T-cell (primary cell): ENCODE measurements around the gene FOXQ1. TPM values are rescaled to one million over a fixed set of nuclear protein-coding genes. Genes with fewer than 3 reads are reported as not detected.

Experiments used
- ATAC-seq, 4 experiments: fragments of 200-7000 bp in 3 of 4; fragments of 150-1000 bp in 1 of 4; cut with Tn5 transposase; replicated peaks in 1 of 4; 1 replicate in 3 of 4; 2 replicates in 1 of 4; pipeline ENCODE4 v1.10.0; 2021; ENCODE audit warnings: moderate library complexity in 3 of 4, mild to moderate bottlenecking in 2 of 4, moderate number of reproducible peaks in 1 of 4
- CTCF ChIA-PET, 2 donors: fragments of 300-600 bp; sonication (Branson Sonifier 250); formaldehyde crosslinking; loops; one replicate each; lab custom pipeline; 2022; ENCODE audit warnings: antibody characterized with exemption in 2 of 2; lab: Charles Lee
- POLR2A ChIA-PET, 2 donors: fragments of 300-600 bp; sonication (Branson Sonifier 250); formaldehyde crosslinking; loops; one replicate each; lab custom pipeline; 2022; ENCODE audit warnings: antibody characterized with exemption in 2 of 2; lab: Charles Lee
- DNase-seq, 35 experiments: peaks; one replicate each; pipeline versions ENCODE4 v3.0.0 to v3.0.0-alpha.2; 2013 to 2023
- H3K27ac ChIP-seq: one replicate; pipeline ENCODE4 v1.5.1; 2013; ENCODE audit warnings: low read length
- H3K27me3 ChIP-seq, 2 experiments: replicated peaks in 1 of 2; 1 replicate in 1 of 2; 2 replicates in 1 of 2; pipeline versions ENCODE4 v1.6.1 to v1.7.0; 2013; ENCODE audit warnings: low read length in 1 of 2, mixed read lengths in 1 of 2; ENCODE audit not compliant: control insufficient read depth in 2 of 2, insufficient read depth in 2 of 2; ENCODE audit errors: extremely low read depth in 1 of 2
- H3K36me3 ChIP-seq, 2 donors: 1 replicate in 1 of 2; 2 replicates in 1 of 2; pipeline versions ENCODE4 v1.6.1 to v1.7.0; 2013; ENCODE audit warnings: low read length in 1 of 2; ENCODE audit not compliant: control insufficient read depth in 2 of 2, insufficient read depth in 1 of 2; ENCODE audit errors: extremely low read depth in 1 of 2
- H3K4me1 ChIP-seq, 2 experiments: 1 replicate in 1 of 2; 2 replicates in 1 of 2; pipeline versions ENCODE4 v1.6.1 to v1.7.0; 2013; ENCODE audit warnings: low read length in 2 of 2, mixed read lengths in 1 of 2; ENCODE audit not compliant: insufficient read depth in 2 of 2, control insufficient read depth in 1 of 2; ENCODE audit errors: extremely low read depth in 1 of 2
- H3K4me3 ChIP-seq, 2 donors: 1 replicate in 1 of 2; 2 replicates in 1 of 2; pipeline versions ENCODE4 v1.5.1 to v1.7.0; 2013; ENCODE audit warnings: mild to moderate bottlenecking in 2 of 2, low read length in 1 of 2, moderate library complexity in 1 of 2; ENCODE audit not compliant: control insufficient read depth in 1 of 2; ENCODE audit errors: extremely low read depth in 1 of 2
- H3K9me3 ChIP-seq: 2 replicates; pipeline ENCODE4 v1.7.0; 2013
- H3K27ac Mint-ChIP-seq, 2 donors: one replicate each; pipeline ENCODE4 v1.8.0; 2020 to 2021; ENCODE audit warnings: mild to moderate bottlenecking in 2 of 2, mixed read lengths in 2 of 2
- H3K27me3 Mint-ChIP-seq, 2 donors: one replicate each; pipeline ENCODE4 v1.8.0; 2021 to 2022; ENCODE audit warnings: mixed read lengths in 2 of 2
- H3K36me3 Mint-ChIP-seq: one replicate; pipeline ENCODE4 v1.8.0; 2021; ENCODE audit warnings: mixed read lengths
- H3K4me1 Mint-ChIP-seq, 3 donors: one replicate each; pipeline ENCODE4 v1.8.0; 2020 to 2022; ENCODE audit warnings: mixed read lengths in 3 of 3, mild to moderate bottlenecking in 1 of 3
- H3K4me3 Mint-ChIP-seq, 3 donors: one replicate each; pipeline ENCODE4 v1.8.0; 2020 to 2022; ENCODE audit warnings: mild to moderate bottlenecking in 3 of 3, mixed read lengths in 3 of 3, moderate library complexity in 3 of 3
- H3K9me3 Mint-ChIP-seq, 3 donors: one replicate each; pipeline ENCODE4 v1.8.0; 2020 to 2022; ENCODE audit warnings: mixed read lengths in 3 of 3
- WGBS: methylation state at CpG from one replicate; pipeline ENCODE4 v1.1.5; 2013; ENCODE audit warnings: missing lambda C conversion rate; ENCODE audit not compliant: insufficient coverage; 5-methylcytosine and 5-hydroxymethylcytosine counted together
- total RNA-seq, 35 experiments: library from RNA in 6 of 35; stranded (reverse) in 6 of 35; fragments of 120-200 nt in 1 of 35; gene quantifications; one replicate each; pipeline versions ENCODE4 v1.2.1 to v1.2.4 and lab custom pipeline; 2013 to 2026

Gene FOXQ1
- total RNA-seq, result under 1 TPM in 1 of 5 donors, not detected in 4; 0.09 TPM
- 0.15 TPM for total RNA-seq (2013)
- 0 to 0.14 (median 0) reads per million in 29 experiments for total RNA-seq (lab: John Stamatoyannopoulos, UW)

- Histone ChIP-seq H3K4me3 (peak within 1 kb of the TSS in 1 of 2 donors; percentile 25), H3K27me3 (peaks cover 15 to 39% of the 10 kb centered on the region in 2 experiments), H3K9me3 (no peaks in the 10 kb centered on the region), H3K4me1 (peaks cover 0 to 18% of the 10 kb centered on the region in 2 experiments), H3K27ac (no peak within 1 kb of the TSS), H3K36me3 (no peaks in the 10 kb centered on the region)
- POLR2A ChIA-PET, result no interaction called here
- CTCF ChIA-PET, result no interaction called here
- Mint-ChIP-seq H3K4me1 (peaks cover 30 to 34% (median 33%) of the 10 kb centered on the region in 3 donors), H3K36me3 (no peaks in the 10 kb centered on the region), H3K27ac (no peak within 1 kb of the TSS), H3K27me3 (peaks cover 62 to 70% of the 10 kb centered on the region in 2 donors), H3K4me3 (peak within 1 kb of the TSS; percentile 49 to 59 (median 52)), H3K9me3 (peaks cover 0 to 2% (median under 1%) of the 10 kb centered on the region in 3 donors)
- 3% methylated on average over 65 of the region's 75 CpGs for WGBS
- ATAC-seq (no peak), DNase-seq (no peak)
Observed at GRCh38 chr6:1311400-1312202, at the start of gene FOXQ1. FOXQ1 (plus strand) TSS chr6:1312098; CDS start chr6:1312705, 607 bp downstream.

DNA sequence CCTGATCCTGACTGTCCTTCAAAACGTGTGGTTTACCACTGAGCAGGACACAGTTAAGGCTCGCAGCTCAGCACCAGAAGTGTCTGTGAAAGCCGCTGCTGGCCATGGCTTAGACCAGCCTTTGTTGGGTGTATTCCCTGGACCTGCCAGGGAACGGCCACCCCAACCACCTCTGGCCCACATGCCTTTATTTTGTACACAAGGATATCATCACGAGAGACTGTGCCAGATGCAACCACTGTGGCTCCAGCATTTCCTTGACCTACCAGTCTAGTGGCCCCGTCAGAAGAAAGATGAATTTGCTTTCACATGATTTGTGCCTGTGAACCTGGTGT lies 49.2 kb upstream of the FOXQ1 start:
- H3K4me1 Mint-ChIP-seq, result no peaks in the 10 kb centered on the region
- no peaks in the 10 kb centered on the region for H3K36me3 Mint-ChIP-seq
- CTCF ChIA-PET, result no interaction called here
- Histone ChIP-seq H3K27me3 (peaks cover 0 to 22% of the 10 kb centered on the region in 2 experiments), H3K27ac (no peak overlapping the region), H3K4me1 (no peaks in the 10 kb centered on the region), H3K4me3 (no peak overlapping the region), H3K9me3 (no peaks in the 10 kb centered on the region), H3K36me3 (no peaks in the 10 kb centered on the region)
- POLR2A ChIA-PET, result no interaction called here
- no peak overlapping the region for H3K27ac Mint-ChIP-seq
- H3K4me3 Mint-ChIP-seq, result no peak overlapping the region
- no peaks in the 10 kb centered on the region for H3K9me3 Mint-ChIP-seq
- peaks cover 15 to 27% of the 10 kb centered on the region in 2 donors for H3K27me3 Mint-ChIP-seq
- WGBS, result 75% methylated on average over 5 of the region's 6 CpGs
- DNase-seq (no peak), ATAC-seq (no peak)

GRCh38 chr6:1263039-1263849 lies 48.7 kb upstream of the FOXQ1 start:
- POLR2A ChIA-PET, result no interaction called here
- ATAC-seq, result no peak
- Mint-ChIP-seq H3K4me1 (no peaks in the 10 kb centered on the region), H3K36me3 (no peaks in the 10 kb centered on the region), H3K27ac (no peak overlapping the region), H3K4me3 (no peak overlapping the region), H3K9me3 (no peaks in the 10 kb centered on the region), H3K27me3 (peaks cover 18 to 27% of the 10 kb centered on the region in 2 donors)
- Histone ChIP-seq H3K36me3 (no peaks in the 10 kb centered on the region), H3K27me3 (peaks cover 0 to 27% of the 10 kb centered on the region in 2 experiments), H3K4me3 (no peak overlapping the region), H3K4me1 (no peaks in the 10 kb centered on the region), H3K9me3 (no peaks in the 10 kb centered on the region), H3K27ac (no peak overlapping the region)
- DNase-seq, result no peak
- CTCF ChIA-PET, result no interaction called here
- 77% methylated on average over 8 of the region's 12 CpGs for WGBS

DNA sequence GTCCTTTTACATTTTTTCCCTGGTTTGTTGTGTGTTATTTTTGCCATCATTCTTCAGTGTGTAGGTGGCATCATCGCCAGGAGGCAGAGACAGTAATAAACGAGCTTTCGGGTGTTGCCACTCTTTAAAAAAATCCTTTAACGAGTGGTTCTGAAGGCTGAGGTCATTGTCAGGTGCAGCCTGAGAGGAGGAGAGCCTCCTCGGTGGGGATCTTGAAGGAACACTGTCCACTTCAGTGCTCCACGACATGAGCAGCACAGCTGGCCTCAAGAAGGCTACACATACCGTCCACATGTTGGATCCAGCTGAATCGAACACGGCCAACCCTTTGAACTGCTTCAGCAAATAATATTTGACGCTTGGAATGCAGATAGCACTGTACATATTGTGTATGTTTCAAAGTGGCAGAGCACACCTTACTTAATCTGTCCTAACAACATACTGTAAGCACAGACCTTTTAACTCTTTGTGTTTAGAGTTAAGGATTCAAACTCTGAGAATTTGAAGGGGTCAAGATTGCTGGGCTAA lies 48.0 kb upstream of the FOXQ1 start:
- H3K27ac Mint-ChIP-seq, result no peak overlapping the region
- H3K9me3 Mint-ChIP-seq, result no peaks in the 10 kb centered on the region
- 78% methylated on average over 7 of the region's 10 CpGs for WGBS
- ATAC-seq (no peak), DNase-seq (no peak)
- no peaks in the 10 kb centered on the region for H3K4me1 ChIP-seq
- H3K9me3 ChIP-seq, result no peaks in the 10 kb centered on the region
- H3K27me3 ChIP-seq, result peaks cover 0 to 28% of the 10 kb centered on the region in 2 experiments
- H3K4me1 Mint-ChIP-seq, result no peaks in the 10 kb centered on the region
- CTCF ChIA-PET, result no interaction called here
- H3K27me3 Mint-ChIP-seq, result peaks cover 18 to 29% of the 10 kb centered on the region in 2 donors
- no peak overlapping the region for H3K4me3 Mint-ChIP-seq
- POLR2A ChIA-PET, result no interaction called here
- H3K36me3 Mint-ChIP-seq, result no peaks in the 10 kb centered on the region
- H3K36me3 ChIP-seq, result no peaks in the 10 kb centered on the region
- H3K27ac ChIP-seq, result no peak overlapping the region
- H3K4me3 ChIP-seq, result no peak overlapping the region

DNA sequence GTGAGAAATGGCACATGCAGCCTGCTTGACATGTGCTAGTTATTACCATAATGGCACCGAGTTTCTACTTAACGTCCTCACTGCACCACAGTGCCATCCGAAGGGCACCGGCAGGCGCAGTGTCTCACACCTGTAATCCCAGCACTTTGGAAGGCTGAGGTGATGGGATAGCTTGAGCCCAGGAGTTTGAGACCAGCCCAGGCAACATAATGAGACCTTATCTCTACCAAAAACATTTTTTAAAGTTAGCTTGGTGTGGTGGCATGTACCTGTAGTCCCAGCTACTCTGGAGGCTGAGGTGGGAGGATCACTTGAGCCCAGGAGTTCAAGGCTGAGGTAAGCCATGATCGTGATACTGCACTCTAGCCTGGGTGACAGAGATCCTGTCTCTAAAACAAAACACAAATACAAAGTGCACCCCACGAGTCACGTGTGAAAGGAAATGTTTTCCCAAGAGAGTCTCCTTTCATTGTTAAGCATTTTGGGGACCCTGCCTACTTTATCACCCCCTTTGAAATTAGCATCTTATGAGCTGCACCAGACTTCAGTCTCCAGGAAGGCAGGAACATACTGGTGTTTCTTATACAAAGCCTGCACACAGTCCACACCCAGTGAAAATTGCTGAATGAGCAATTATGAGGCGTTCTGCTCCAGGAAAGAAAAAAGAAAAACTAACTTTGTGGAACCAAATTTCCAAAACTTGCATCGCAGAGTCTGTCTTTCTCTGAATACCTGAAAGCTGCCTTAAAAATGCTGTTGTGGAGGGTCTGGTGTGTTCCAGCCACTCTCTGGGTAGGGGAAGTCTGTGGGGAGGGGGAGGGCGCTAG lies 47.1 kb upstream of the FOXQ1 start:
- Histone ChIP-seq H3K4me1 (no peaks in the 10 kb centered on the region), H3K27me3 (peaks cover 0 to 28% of the 10 kb centered on the region in 2 experiments), H3K27ac (no peak overlapping the region), H3K4me3 (no peak overlapping the region), H3K9me3 (no peaks in the 10 kb centered on the region), H3K36me3 (no peaks in the 10 kb centered on the region)
- peaks cover 18 to 32% of the 10 kb centered on the region in 2 donors for H3K27me3 Mint-ChIP-seq
- H3K36me3 Mint-ChIP-seq, result no peaks in the 10 kb centered on the region
- H3K4me1 Mint-ChIP-seq, result no peaks in the 10 kb centered on the region
- ATAC-seq (no peak), DNase-seq (no peak)
- no peaks in the 10 kb centered on the region for H3K9me3 Mint-ChIP-seq
- ChIA-PET POLR2A (no interaction called here), CTCF (no interaction called here)
- no peak overlapping the region for H3K4me3 Mint-ChIP-seq
- WGBS, result 20% methylated on average over 1 of the region's 11 CpGs
- no peak overlapping the region for H3K27ac Mint-ChIP-seq

DNA sequence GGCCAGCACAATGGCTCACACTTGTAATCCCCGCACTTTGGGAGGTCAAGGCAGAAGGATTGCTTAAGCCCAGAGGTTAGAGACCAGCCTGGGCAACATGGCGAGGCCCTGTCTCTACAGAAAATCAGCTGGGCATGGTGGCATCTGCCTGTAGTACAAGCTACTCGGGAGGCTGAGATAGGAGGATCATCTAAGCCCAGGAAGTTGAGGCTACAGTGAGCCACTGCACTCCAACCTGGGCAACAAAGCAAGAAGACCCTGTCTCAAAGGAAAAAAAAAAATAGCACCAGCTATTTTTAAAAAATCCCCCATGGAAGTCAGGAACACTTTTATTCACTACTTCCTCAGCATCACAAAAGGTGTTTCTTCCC lies 45.2 kb upstream of the FOXQ1 start:
- H3K4me1 ChIP-seq, result no peaks in the 10 kb centered on the region
- H3K36me3 Mint-ChIP-seq, result no peaks in the 10 kb centered on the region
- peaks cover under 1 to 2% (median under 1%) of the 10 kb centered on the region in 3 donors for H3K9me3 Mint-ChIP-seq
- no peaks in the 10 kb centered on the region for H3K36me3 ChIP-seq
- H3K27me3 Mint-ChIP-seq, result peaks cover 18 to 32% of the 10 kb centered on the region in 2 donors
- CTCF ChIA-PET, result no interaction called here
- POLR2A ChIA-PET, result no interaction called here
- no peak overlapping the region for H3K27ac Mint-ChIP-seq
- WGBS, result 80% methylated on average over 1 of the region's 3 CpGs
- no peak overlapping the region for H3K27ac ChIP-seq
- DNase-seq (no peak), ATAC-seq (no peak)
- H3K9me3 ChIP-seq, result no peaks in the 10 kb centered on the region
- H3K4me1 Mint-ChIP-seq, result no peaks in the 10 kb centered on the region
- no peak overlapping the region for H3K4me3 Mint-ChIP-seq
- no peak overlapping the region for H3K4me3 ChIP-seq
- peaks cover 0 to 28% of the 10 kb centered on the region in 2 experiments for H3K27me3 ChIP-seq
